Bronchial epithelial cell (primary cell): Measurements from ENCODE around the gene VSIG2. TPM values are rescaled to one million over a fixed set of nuclear protein-coding genes. Genes with fewer than 3 reads are reported as not detected.
A peak's percentile ranks its signal among the peaks of the same experiment; 100 is the strongest.

Experiments
- DNase-seq: peaks from one replicate; pipeline ENCODE4 v3.0.0-alpha.2; 2010; ENCODE audit warnings: low read depth
- FAIRE-seq: peaks from 2 replicates; lab custom pipeline; 2011; peaks lifted over from hg19 to GRCh38; lab: Jason Lieb, UNC
- H3K27me3 ChIP-seq: 2 replicates; pipeline ENCODE4 v1.5.1; 2011; ENCODE audit warnings: low read length; ENCODE audit not compliant: control insufficient read depth, insufficient read depth
- H3K36me3 ChIP-seq: 2 replicates; pipeline ENCODE4 v1.5.1; 2011; ENCODE audit warnings: low read length; ENCODE audit not compliant: control insufficient read depth, insufficient read depth
- H3K4me3 ChIP-seq: 2 replicates; pipeline ENCODE4 v1.5.1; 2011; ENCODE audit warnings: mild to moderate bottlenecking, low read depth, low read length, control low read depth
- CTCF ChIP-seq: IDR thresholded peaks from 2 replicates; pipeline ENCODE4 v1.5.1; 2011; ENCODE audit warnings: mild to moderate bottlenecking, moderate library complexity, low read length, control low read depth, inconsistent platforms; ENCODE audit not compliant: insufficient read depth, severe bottlenecking
- total RNA-seq: library from RNA; depleted of rRNA; stranded (reverse); fragments of >200 nt; gene quantifications from 2 replicates; pipeline ENCODE4 v1.2.1, GENCODE V29; 2014

VSIG2 gene
- total RNA-seq, 1 donor from 2014 or later, result 0.53 TPM

GRCh38 chr11:124757320-124757719, 5.3 kb upstream of the VSIG2 start:
- H3K27me3 ChIP-seq, result peaks cover 16% of the 10 kb centered on the region

GRCh38 chr11:124756753-124757227, 4.7 kb upstream of the VSIG2 start:
- TF ChIP-seq CTCF, result no peak
- no peaks in the 10 kb centered on the region for H3K36me3 ChIP-seq
- peaks cover 13% of the 10 kb centered on the region for H3K27me3 ChIP-seq
- no peak overlapping the region for H3K4me3 ChIP-seq
- no peak for FAIRE-seq
- no peak for DNase-seq

More at GRCh38 chr11:124757320-124757719, 5.3 kb upstream of the VSIG2 start:
- Histone ChIP-seq H3K4me3 (no peak overlapping the region), H3K36me3 (no peaks in the 10 kb centered on the region)
- no peak for FAIRE-seq
- DNase-seq, result no peak
- TF ChIP-seq CTCF, result no peak

DNA sequence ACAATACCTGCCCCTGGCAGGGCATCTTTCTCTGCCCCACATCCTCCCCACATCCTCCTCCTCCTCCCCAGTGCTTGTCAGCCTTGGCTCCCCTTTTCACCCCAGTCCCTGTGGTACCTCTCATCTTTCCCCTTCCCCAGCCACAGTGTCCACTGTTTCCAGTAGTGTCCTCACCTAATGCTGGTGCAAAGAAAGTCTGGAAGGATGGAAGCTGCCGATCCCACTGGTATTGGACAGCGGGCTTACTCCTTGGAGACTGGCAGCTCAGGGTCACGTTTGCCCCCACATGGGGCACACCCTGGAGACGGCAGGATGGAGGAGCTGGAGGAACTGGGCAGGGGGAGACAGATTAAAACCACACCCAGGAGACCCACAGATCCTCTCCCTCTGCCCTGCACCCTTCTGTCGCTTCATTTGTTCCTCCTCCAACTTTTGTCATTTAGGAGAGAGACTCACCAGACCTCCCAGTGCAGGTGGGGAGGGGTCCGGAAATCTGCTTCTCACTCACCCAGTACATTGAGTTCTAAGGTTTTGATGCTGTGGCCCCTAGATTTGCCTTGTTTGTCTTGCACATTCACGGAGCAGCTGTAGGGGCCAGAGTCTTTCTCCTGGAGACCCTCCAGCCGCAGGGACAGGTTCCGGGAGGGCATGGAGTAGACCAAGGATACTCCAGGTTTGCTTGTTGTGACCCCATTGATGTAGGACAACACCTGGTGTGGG, 4.1 kb upstream of the VSIG2 start:
- Histone ChIP-seq H3K36me3 (no peaks in the 10 kb centered on the region), H3K27me3 (peaks cover 13% of the 10 kb centered on the region), H3K4me3 (no peak overlapping the region)
- no peak for TF ChIP-seq CTCF
- peak; percentile 52 for FAIRE-seq
- no peak for DNase-seq

GRCh38 chr11:124754710-124755109, 2.7 kb upstream of the VSIG2 start:
- FAIRE-seq (no peak), DNase-seq (no peak)
- Histone ChIP-seq H3K4me3 (no peak overlapping the region), H3K36me3 (no peaks in the 10 kb centered on the region), H3K27me3 (peaks cover 5% of the 10 kb centered on the region)
- no peak for TF ChIP-seq CTCF

- no peak for DNase-seq
- no peaks in the 10 kb centered on the region for H3K36me3 ChIP-seq
- peaks cover 1% of the 10 kb centered on the region for H3K27me3 ChIP-seq
- H3K4me3 ChIP-seq, result no peak overlapping the region
- FAIRE-seq, result peak; percentile 60
- TF ChIP-seq CTCF, result no peak
Observed at GRCh38 chr11:124754309-124754708, 2.3 kb upstream of the VSIG2 start.
